BLaER1 treated with 17β-estradiol and CSF1 and Interleukin-3, amounts not matched to agents 10 nM and 100 nM (cell line): Measurements from ENCODE around the gene WNT2.

Experiments used
- H3K27ac ChIP-seq, 11 experiments: shearing (Covaris generic); formaldehyde crosslinking; 2 replicates each; pipeline ENCODE4 v1.8.1; 2022
- H3K27me3 ChIP-seq, 11 experiments: shearing (Covaris generic); formaldehyde crosslinking; 2 replicates each; pipeline ENCODE4 v1.8.1; 2022
- H3K36me3 ChIP-seq, 11 experiments: shearing (Covaris generic); formaldehyde crosslinking; 2 replicates each; pipeline ENCODE4 v1.8.1; 2022
- H3K4me1 ChIP-seq, 10 experiments: shearing (Covaris generic); formaldehyde crosslinking; 2 replicates each; pipeline ENCODE4 v1.8.1; 2022
- H3K4me2 ChIP-seq, 11 experiments: shearing (Covaris generic); formaldehyde crosslinking; 2 replicates each; pipeline ENCODE4 v1.8.1; 2022
- H3K4me3 ChIP-seq, 10 experiments: shearing (Covaris generic); formaldehyde crosslinking; 2 replicates each; pipeline ENCODE4 v1.8.1; 2022
- H3K9ac ChIP-seq, 11 experiments: shearing (Covaris generic); formaldehyde crosslinking; 2 replicates each; pipeline ENCODE4 v1.8.1; 2022
- H3K9me3 ChIP-seq, 11 experiments: shearing (Covaris generic); formaldehyde crosslinking; replicated peaks in 1 of 11; 2 replicates each; pipeline ENCODE4 v1.8.1; 2022
- H4K20me1 ChIP-seq, 11 experiments: shearing (Covaris generic); formaldehyde crosslinking; 2 replicates each; pipeline ENCODE4 v1.8.1; 2022
- Cebpa-rat ChIP-seq, 11 experiments: shearing (Covaris generic); IDR thresholded peaks; 2 replicates each; pipeline ENCODE4 v1.8.1; 2022

WNT2 gene

DNA sequence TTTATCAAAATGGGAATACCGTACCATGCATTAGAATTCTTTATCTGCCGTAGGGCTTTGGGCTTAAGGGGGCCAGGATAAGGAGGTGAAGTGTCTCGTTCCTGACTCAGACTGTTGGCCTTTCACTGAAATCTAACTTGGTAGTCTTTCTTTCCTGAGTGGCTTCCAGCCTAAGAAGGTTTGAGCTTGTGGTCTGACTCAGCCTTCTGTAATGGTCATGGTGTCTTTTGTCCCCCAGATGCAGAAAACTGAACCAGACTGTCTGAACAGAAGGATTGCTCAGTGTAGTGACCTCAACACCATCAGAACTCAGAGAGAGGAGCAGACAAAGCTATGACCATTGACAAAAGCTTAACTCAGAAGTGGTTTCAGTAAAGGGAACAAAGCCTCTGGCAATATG, 39.5 kb downstream of the WNT2 start:
- H3K9ac ChIP-seq = no peak overlapping the region
- no peak overlapping the region for H3K4me3 ChIP-seq
- H3K4me1 ChIP-seq = peaks cover 0 to 7% (median 0%) of the 10 kb centered on the region in 10 experiments; a peak in 2 of 20 replicates
- no peaks in the 10 kb centered on the region for H3K9me3 ChIP-seq
- no peaks in the 10 kb centered on the region for H3K36me3 ChIP-seq
- H3K4me2 ChIP-seq = no peak overlapping the region
- no peak overlapping the region for H3K27ac ChIP-seq
- no peaks in the 10 kb centered on the region for H4K20me1 ChIP-seq
- no peak for TF ChIP-seq Cebpa-rat (IDR thresholded peaks at IDR 0.05)
- no peaks in the 10 kb centered on the region for H3K27me3 ChIP-seq

DNA sequence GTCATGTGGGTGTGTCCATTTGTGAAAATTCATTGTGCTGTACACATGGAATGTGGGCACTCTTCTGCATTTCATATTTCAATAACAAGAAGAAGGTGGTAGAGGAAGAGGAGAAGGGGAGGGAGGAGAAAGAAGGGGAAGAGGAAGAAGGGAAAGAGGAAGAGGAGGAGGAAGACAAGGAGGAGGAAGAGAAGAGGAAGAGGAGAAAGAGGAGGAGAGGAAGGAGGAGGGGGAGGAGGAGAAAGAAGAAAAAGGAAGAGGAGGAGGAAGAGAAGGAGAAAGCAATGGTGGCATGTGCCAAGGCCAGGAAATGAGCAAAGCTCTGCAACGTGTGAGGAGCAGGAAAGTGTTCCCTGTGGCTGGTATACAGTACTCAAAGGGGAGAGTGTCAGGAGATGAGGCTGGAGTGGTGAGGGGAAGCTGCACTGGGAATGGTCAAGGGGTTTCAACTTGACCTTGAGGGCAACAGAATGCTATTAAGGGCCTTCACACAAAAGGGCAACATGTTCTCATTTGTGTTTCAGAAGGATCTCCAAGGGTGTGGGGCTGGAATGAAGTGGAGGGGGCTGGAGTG, 40.5 kb downstream of the WNT2 start:
- no peak overlapping the region for H3K9ac ChIP-seq

DNA sequence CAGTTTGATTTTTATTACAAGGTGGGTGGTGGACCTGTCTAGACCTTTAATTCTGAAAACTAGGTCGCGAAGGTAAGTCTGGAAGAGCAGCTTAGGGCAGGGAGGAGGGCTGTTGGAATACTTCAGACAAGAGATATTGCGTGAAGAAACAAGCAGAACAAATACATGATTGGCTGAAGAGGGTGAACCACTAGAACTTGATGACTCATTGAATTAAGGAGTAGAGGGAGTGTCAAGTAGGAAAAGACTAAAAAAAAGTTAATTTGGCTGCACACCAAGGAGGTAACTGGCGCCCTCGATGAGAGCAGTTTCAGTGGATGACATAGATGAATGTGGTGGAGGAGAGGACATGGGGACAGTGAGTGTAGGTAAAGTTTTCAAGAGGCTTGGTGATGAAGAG, 41.3 kb downstream of the WNT2 start:
- Histone ChIP-seq H4K20me1 (no peaks in the 10 kb centered on the region), H3K27me3 (no peaks in the 10 kb centered on the region), H3K4me3 (no peak overlapping the region), H3K9me3 (no peaks in the 10 kb centered on the region; a peak in 1 of 22 replicates), H3K27ac (no peak overlapping the region), H3K36me3 (no peaks in the 10 kb centered on the region), H3K4me2 (no peak overlapping the region), H3K4me1 (peaks cover 0 to 7% (median 0%) of the 10 kb centered on the region in 10 experiments; a peak in 2 of 20 replicates), H3K9ac (no peak overlapping the region)
- no peak for TF ChIP-seq Cebpa-rat (IDR thresholded peaks at IDR 0.05)

More for the DNA sequence above, 40.5 kb downstream of the WNT2 start:
- Histone ChIP-seq H3K4me3 (no peak overlapping the region), H4K20me1 (no peaks in the 10 kb centered on the region), H3K9me3 (no peaks in the 10 kb centered on the region; a peak in 1 of 22 replicates), H3K27ac (no peak overlapping the region), H3K36me3 (no peaks in the 10 kb centered on the region), H3K4me1 (peaks cover 0 to 7% (median 0%) of the 10 kb centered on the region in 10 experiments; a peak in 2 of 20 replicates), H3K4me2 (no peak overlapping the region), H3K27me3 (no peaks in the 10 kb centered on the region)
- TF ChIP-seq Cebpa-rat (IDR thresholded peaks at IDR 0.05) = no peak

DNA sequence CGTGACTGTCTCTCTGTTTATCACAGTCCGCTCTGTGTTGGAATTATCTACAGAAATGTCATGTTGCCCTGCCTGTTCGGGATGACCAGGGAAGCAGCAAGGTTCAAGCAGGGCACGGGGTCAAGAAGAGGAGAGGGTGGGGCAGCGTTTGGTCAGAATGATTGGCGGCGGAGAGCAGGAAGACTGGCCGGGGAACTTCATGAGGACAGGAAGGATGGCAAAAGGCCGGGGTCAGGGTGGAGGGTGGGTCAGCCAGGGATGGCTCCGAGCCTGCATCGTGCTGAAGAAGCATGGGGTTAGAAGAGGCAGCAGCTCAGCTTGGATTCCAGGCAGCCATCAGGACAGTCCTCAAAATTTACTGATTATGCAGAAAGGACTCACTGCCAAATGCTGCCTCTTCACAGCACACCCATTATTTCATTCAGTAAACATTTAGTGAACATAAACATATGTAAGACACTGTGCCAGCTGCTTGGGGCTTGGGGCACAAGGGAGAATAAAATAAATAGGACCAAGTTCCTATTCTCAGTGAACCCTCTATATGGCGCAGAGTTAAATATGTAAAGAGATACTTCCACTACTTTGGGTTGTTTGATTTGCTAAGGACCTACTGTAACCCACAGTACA, 42.8 kb downstream of the WNT2 start:
- H3K4me2 ChIP-seq = no peak overlapping the region
- no peaks in the 10 kb centered on the region for H3K36me3 ChIP-seq
- H3K27me3 ChIP-seq = no peaks in the 10 kb centered on the region
- H3K27ac ChIP-seq = no peak overlapping the region
- no peak for TF ChIP-seq Cebpa-rat (IDR thresholded peaks at IDR 0.05)
- H4K20me1 ChIP-seq = no peaks in the 10 kb centered on the region
- no peak overlapping the region for H3K9ac ChIP-seq
- peaks cover 0 to 6% (median 0%) of the 10 kb centered on the region in 10 experiments; a peak in 2 of 20 replicates for H3K4me1 ChIP-seq
- H3K9me3 ChIP-seq = no peaks in the 10 kb centered on the region; a peak in 1 of 22 replicates
- H3K4me3 ChIP-seq = no peak overlapping the region

DNA sequence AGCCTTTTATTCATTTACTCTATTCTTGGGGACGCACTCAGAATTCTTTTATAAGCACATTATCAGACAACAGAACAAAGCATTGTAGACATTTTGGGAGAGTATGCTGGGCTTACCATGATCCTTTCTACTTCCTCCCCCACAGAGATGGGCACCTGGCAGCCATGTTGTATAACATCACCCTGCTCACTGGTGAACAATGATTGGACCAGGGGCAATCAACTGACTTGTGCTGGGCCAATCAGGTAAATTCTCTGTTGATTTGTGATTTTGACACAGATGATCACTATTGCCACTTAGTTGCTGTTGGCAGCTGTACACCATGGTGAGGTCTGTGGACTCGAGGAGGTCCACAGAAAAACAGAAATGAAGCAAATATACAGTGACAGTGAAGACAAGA, 43.7 kb downstream of the WNT2 start:
- no peaks in the 10 kb centered on the region for H3K36me3 ChIP-seq
- H3K4me3 ChIP-seq = no peak overlapping the region
- no peak overlapping the region for H3K4me2 ChIP-seq
- no peaks in the 10 kb centered on the region for H4K20me1 ChIP-seq
- H3K9me3 ChIP-seq = no peaks in the 10 kb centered on the region; a peak in 1 of 22 replicates
- H3K27me3 ChIP-seq = no peaks in the 10 kb centered on the region
- no peaks in the 10 kb centered on the region for H3K4me1 ChIP-seq
- H3K9ac ChIP-seq = no peak overlapping the region
- no peak for TF ChIP-seq Cebpa-rat (IDR thresholded peaks at IDR 0.05)
- H3K27ac ChIP-seq = no peak overlapping the region

DNA sequence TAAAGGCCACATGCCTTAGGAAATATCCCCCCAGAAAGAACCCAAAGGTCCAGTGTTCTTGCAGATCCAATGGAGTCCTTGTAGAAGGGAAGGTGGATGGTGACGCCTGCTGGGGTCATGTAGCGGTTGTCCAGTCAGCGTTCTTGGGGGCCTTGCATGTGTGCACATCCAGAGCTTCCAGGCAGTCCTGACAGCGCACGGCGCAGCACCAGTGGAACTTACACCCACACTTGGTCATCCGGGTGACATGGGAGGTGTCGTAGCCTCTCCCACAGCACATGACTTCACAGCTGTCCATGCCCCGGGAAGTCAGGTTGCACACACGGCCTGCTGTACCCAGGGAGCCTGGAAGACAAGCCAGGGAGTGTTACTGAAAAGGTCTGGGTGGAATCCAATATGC, 44.8 kb downstream of the WNT2 start:
- no peaks in the 10 kb centered on the region for H3K27me3 ChIP-seq
- H3K36me3 ChIP-seq = no peaks in the 10 kb centered on the region
- no peak overlapping the region for H3K4me3 ChIP-seq
- no peaks in the 10 kb centered on the region; a peak in 1 of 22 replicates for H3K9me3 ChIP-seq
- H3K4me1 ChIP-seq = no peaks in the 10 kb centered on the region
- no peak overlapping the region for H3K27ac ChIP-seq
- no peak for TF ChIP-seq Cebpa-rat (IDR thresholded peaks at IDR 0.05)
- no peak overlapping the region for H3K4me2 ChIP-seq
- H3K9ac ChIP-seq = no peak overlapping the region
- no peaks in the 10 kb centered on the region for H4K20me1 ChIP-seq

DNA sequence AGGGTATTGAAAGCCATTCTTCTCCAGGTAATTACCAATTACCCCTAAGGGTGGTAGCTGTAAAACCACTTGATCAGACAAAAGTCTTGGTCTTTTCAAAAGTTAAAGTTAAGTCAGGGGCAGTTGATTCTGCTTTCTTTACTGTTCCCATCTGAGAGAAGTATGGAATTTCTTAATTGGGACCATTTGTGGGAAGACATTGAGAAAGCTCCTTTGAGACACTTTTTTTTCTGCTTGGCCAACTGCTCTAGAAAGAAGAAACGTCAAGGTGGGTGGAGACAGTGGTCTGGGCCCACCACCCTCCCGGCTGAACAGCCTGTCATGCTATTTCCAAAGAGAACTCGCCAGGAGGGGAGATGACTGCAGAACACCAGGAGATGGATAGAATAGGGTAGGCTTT, 45.3 kb downstream of the WNT2 start:
- Histone ChIP-seq H3K27ac (no peak overlapping the region), H3K36me3 (no peaks in the 10 kb centered on the region), H3K9me3 (no peaks in the 10 kb centered on the region; a peak in 1 of 22 replicates), H3K27me3 (no peaks in the 10 kb centered on the region), H3K4me1 (no peaks in the 10 kb centered on the region), H3K4me3 (no peak overlapping the region), H3K9ac (no peak overlapping the region), H4K20me1 (no peaks in the 10 kb centered on the region), H3K4me2 (no peak overlapping the region)
- TF ChIP-seq Cebpa-rat (IDR thresholded peaks at IDR 0.05) = no peak

DNA sequence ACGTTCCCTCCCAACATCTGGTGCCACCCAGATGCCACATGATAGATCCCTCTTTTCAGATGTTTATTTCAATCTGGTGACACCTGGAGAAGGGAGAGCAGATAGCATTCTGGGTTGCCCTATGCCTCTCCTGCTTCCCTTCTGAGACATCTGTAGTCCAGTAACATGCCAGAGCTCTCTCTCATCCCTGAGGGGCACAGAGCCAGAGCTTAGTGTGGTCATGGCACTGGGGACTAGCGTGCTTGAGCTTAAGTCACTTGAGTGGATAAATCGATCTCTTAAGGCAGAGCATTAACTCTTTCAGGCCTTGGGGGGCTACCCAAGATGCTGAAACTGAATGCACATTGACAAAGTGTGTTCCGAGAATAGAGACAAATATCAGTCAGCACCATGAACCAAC, 47.9 kb downstream of the WNT2 start:
- no peaks in the 10 kb centered on the region for H4K20me1 ChIP-seq
- no peak overlapping the region for H3K4me2 ChIP-seq
- H3K9me3 ChIP-seq = no peaks in the 10 kb centered on the region; a peak in 1 of 22 replicates
- no peaks in the 10 kb centered on the region for H3K4me1 ChIP-seq
- H3K27ac ChIP-seq = no peak overlapping the region
- H3K36me3 ChIP-seq = no peaks in the 10 kb centered on the region
- no peak for TF ChIP-seq Cebpa-rat (IDR thresholded peaks at IDR 0.05)
- H3K9ac ChIP-seq = no peak overlapping the region
- no peaks in the 10 kb centered on the region for H3K27me3 ChIP-seq
- no peak overlapping the region for H3K4me3 ChIP-seq

DNA sequence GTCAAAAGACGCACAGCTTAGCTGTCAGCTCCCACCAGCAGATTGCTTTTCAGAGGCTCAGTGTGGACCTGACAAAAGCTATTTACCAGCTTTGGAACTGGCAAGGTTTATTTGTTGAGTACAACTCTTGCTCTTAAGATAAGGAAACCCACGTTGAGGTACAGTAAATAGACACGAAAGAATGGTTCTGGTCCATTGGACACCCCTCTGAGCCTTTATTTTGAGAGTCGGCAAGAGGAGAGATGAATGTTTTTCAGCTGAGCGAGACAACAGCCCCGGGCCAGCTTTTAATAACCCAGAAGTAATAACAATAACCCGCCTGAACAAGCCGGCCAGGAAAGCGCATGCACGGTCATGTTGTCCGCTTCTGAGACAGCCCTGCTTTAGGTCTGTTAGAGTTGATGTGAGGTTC, 49.0 kb downstream of the WNT2 start:
- no peaks in the 10 kb centered on the region for H3K4me1 ChIP-seq
- no peak overlapping the region for H3K27ac ChIP-seq
- no peak for TF ChIP-seq Cebpa-rat (IDR thresholded peaks at IDR 0.05)
- H3K9ac ChIP-seq = no peak overlapping the region
- no peaks in the 10 kb centered on the region; a peak in 1 of 22 replicates for H3K9me3 ChIP-seq
- no peak overlapping the region for H3K4me3 ChIP-seq
- H4K20me1 ChIP-seq = no peaks in the 10 kb centered on the region
- no peaks in the 10 kb centered on the region for H3K27me3 ChIP-seq
- H3K4me2 ChIP-seq = no peak overlapping the region
- H3K36me3 ChIP-seq = no peaks in the 10 kb centered on the region

DNA sequence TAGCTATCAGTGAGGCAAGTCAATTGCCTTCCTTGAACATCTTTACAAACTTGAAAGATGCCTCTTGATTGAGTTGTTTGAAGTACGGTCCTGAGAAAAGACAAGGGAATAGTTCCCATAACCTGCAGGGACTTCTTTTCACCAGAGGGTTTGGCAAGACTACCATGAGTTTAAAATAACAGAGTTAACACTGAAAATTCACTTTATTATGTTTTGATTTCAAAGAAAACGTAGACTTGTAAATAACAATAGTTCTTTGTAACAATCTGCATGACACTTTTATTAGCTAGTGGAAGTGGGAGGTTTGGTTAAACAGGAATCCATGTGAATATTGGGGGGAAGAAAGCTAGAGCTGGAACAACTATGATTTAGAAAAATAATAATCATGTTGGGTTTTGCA, 49.5 kb downstream of the WNT2 start:
- no peaks in the 10 kb centered on the region for H4K20me1 ChIP-seq
- H3K4me2 ChIP-seq = no peak overlapping the region
- no peak overlapping the region for H3K4me3 ChIP-seq
- H3K36me3 ChIP-seq = no peaks in the 10 kb centered on the region
- H3K9me3 ChIP-seq = no peaks in the 10 kb centered on the region; a peak in 1 of 22 replicates
- H3K9ac ChIP-seq = no peak overlapping the region
- H3K27me3 ChIP-seq = no peaks in the 10 kb centered on the region
- H3K4me1 ChIP-seq = no peaks in the 10 kb centered on the region
- no peak overlapping the region for H3K27ac ChIP-seq
- no peak for TF ChIP-seq Cebpa-rat (IDR thresholded peaks at IDR 0.05)
